ENCODE data around the gene SMIM35.

The SMIM35 gene
- total RNA-seq, result 2.8 reads per million, percentile 9 among the genes with 10 or more reads in this experiment

GRCh38 chr11:118086913-118087768, at the start of gene SMIM35:
TSS of gene SMIM35 (minus strand) at chr11:118086963. CDS start at chr11:118086757, 206 bp downstream.
- no peak for DNase-seq

DNA sequence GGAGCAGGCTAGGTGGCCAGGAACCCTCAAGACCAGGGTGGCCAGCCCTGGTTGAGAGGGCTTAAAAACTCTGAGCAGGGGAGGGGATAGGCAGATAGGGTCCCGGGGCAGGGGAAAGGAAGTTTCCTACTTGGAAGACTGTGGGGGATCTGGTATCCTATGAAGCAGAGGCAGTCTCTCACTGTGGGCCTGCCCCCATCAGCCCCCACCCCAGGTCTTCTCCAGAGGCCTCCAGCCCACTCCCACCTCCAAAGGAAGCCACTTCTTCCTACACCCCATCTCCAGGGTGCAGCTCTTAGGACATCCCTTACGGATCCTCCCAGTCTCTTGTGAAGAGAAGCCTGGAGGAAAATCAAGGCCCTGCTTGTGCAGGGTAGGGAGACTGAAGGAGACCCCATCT, 49.6 kb upstream of the SMIM35 start:
- no peak for DNase-seq

DNA sequence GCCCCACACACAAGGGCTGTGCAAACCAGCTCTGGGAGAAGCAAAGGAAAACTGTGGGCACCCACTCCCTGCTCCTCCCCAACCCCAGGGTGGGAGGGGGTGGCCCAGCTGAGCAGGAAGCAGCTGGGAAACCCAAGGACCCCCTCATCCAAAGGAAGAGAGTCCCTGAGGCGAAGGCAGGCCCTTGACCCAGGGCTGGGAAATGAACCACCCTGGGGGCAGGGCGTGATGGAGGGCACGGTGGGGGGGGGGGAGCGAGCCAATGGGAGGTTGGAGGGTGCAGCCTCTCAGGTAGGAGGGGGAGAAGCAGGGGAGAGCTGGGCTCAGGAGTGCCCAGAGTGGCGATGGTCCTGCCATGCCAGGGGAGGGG, 49.0 kb upstream of the SMIM35 start:
- DNase-seq, result no peak

DNA sequence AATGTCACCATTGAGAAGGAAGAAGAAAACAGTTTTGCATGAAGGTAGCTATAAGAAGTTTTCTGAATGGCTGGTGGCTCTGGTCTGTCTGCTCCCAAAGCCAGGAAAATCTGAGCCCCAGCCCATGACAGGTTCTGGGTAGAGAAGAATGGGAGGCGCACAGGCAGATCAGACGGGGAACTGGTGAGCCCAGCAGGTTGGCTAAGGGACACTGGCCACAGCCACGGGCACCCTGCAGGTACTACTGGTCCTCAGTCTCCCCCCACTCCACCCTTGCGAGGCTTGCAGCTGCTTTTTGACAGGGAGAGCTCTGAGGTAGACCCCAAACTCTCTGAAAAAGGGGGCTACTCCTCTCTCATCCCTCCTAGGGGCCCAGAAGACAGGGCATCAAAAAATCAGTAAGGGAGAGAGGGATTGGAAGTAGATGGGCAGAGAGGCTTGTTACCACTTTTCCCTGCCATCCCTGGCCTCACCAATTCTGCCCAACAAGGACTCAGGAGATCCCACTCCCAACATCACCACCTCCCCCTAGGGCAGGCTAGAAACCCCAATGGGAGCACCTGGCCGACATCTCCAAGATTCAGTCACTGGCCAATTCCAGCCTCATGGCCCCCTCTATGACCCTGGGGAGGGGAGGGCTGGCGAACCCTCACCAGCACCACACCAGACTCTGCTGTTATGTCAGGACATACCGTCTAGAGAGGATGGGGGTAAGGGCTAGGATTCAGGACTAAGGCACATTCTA, 48.5 kb upstream of the SMIM35 start:
- DNase-seq, result no peak

DNA sequence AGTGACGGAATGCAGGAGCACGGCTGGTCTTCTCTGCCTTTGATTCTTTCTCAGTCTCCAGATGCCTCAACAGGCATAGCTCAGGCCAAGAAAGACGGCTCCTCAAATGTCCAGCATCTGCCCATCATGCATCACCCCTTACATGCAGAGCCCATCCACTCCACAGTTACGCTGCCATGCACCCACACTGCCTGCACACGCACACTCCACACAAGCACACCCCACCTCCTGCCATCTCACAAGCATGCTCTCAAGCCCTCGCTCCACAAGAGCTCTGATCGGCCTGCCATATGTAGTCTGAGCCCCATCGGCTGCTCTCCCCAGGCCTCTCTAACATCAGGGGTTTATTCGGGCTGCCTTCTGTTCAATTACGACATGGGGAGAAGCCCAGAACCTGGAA, 47.1 kb upstream of the SMIM35 start:
- DNase-seq, result no peak

DNA sequence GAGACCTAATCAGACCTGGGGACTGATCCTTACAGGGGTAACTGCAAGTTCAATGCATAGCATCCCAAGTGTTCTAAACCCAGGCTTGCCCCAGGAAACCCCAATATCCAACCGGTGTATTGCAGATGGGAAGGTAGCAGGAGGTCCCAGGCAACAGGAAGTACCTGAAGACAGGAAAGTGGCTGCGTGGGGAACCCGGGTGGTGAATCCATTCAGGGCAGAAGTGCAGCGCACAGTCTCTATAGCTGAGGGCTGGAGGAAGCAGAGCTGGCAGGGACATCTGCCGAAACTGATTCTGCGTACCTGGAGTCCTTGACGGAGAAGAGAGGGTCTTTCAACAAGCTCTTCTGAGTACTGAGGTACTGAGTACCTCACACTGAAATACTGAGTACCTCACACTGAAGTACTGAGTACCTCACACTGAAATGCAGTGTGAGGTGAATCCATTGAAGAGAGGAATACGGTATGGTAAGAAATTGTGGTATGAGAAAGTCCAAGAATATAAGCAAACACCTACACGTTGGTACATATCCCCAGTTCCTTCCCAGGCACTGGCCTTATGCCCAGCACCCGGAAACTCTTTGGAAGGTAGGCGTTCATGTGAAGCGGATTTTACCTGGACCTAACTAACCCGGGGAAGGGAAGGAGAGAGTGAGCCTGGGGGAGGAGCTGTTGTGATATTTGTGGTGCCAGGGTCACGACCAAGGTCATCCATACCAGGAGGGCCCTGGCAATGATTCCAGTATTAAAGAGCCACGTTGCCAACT, 45.8 kb upstream of the SMIM35 start:
- DNase-seq, result no peak

GRCh38 chr11:118129471-118130172, 42.9 kb upstream of the SMIM35 start:
- no peak for DNase-seq

GRCh38 chr11:118128721-118129470, 42.1 kb upstream of the SMIM35 start:
- DNase-seq, result no peak

GRCh38 chr11:118128310-118128709, 41.5 kb upstream of the SMIM35 start:
- no peak for DNase-seq

DNA sequence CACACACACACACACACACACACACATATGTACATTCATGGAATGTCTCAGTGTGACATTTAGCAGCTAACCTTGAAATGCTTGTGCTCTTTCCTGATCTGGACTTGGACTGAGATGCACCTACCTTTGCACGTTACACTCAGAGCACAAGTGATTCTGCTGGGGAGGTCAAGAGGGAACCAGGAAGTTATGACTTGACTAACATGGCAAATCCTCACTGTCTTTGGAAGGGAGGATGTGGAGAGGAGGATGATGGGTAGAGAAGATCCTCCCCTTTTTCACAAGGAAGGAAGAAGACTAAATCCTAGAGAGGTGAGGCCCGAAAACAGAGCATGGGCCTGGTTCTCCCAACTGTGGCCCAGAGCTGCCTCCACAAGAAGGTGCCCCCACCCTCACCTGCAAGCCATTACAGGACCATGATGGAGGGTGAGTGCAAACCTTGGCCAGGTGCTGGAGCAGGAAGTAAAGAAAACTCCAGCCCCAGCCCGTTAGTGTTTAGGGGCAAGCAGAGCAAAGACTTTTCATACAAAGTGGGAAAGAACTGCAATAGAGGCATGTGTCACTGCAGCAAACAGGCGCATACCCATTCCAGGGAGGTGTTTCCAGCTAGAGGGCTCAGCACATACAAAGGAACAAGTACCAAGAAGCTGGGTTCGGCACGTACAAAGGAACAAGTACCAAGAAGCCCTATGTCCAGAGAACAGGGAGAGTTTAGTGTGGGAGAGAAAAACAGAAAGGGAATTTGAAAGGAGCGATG, 39.5 kb upstream of the SMIM35 start:
- DNase-seq, result no peak

GRCh38 chr11:118124929-118125535, 38.3 kb upstream of the SMIM35 start:
- no peak for DNase-seq

- DNase-seq, result no peak
Observed at GRCh38 chr11:118120793-118121192, 34.0 kb upstream of the SMIM35 start.

DNA sequence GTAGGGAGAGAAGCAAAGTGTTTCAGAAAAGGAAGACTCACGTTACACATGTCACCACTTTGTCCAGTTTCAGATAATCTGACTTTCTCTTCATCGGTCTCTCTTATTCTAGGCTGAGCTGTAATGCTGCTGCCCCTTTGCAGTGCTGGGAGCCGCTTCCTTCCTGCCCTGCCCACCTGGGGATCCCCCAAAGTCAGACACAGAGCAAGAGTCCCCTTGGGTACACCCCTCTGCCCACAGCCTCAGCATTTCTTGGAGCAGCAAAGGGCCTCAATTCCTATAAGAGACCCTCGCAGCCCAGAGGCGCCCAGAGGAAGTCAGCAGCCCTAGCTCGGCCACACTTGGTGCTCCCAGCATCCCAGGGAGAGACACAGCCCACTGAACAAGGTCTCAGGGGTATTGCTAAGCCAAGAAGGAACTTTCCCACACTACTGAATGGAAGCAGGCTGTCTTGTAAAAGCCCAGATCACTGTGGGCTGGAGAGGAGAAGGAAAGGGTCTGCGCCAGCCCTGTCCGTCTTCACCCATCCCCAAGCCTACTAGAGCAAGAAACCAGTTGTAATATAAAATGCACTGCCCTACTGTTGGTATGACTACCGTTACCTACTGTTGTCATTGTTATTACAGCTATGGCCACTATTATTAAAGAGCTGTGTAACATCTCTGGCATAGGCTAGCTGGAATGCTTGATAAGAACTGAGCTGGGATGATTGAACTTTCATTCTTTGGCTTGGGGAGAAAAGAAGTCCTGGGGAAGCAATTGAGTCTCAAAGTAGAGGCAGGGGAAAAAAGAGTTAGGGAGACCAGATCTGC, 31.2 kb upstream of the SMIM35 start:
- no peak for DNase-seq

DNA sequence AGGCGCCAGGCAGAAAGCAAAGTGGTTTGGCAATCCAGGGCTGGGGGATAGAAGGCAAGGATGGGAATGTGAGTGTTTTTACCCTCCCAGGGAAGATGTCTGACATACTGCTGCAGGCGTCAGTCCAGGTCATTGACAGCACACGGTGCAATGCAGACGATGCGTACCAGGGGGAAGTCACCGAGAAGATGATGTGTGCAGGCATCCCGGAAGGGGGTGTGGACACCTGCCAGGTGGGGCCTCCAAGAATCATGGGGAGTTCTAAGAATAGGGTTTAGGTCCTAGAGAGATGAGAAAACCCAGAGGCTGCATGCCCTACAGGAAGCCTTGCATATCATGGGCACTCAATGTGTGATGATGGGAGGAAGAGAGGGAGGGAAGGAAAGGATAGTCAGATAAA, 28.3 kb upstream of the SMIM35 start:
- no peak for DNase-seq

DNA sequence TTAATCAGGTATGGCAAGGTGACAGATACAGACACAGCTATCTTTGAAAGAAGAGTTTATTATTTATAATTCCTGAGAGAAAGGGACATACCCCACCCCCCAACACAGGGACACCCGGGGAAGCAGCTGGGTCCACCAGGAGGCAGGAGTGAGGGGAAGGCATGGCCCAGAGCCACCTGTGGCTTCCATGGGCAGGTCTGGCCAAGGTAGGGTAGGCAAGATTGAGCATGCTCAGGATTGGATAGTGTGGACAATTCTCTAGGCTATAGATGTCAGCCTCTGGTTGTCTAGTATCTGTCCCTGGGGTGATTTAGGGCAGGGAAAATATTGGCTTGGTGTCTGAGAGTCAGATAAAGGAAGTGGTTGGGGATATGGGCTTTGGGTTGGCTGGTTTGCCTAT, 27.5 kb upstream of the SMIM35 start:
- DNase-seq, result no peak

GRCh38 chr11:118112711-118113430, 26.1 kb upstream of the SMIM35 start:
- no peak for DNase-seq

DNA sequence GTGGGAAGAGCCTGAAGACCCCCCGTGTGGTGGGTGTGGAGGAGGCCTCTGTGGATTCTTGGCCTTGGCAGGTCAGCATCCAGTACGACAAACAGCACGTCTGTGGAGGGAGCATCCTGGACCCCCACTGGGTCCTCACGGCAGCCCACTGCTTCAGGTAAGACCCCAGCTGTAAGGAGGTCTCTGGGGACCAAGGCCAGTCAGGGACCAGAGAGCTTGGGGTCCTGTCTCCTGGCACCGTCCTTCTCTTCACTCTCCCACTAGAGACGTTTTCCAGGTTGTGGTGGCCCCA, 24.9 kb upstream of the SMIM35 start:
- no peak for DNase-seq

DNA sequence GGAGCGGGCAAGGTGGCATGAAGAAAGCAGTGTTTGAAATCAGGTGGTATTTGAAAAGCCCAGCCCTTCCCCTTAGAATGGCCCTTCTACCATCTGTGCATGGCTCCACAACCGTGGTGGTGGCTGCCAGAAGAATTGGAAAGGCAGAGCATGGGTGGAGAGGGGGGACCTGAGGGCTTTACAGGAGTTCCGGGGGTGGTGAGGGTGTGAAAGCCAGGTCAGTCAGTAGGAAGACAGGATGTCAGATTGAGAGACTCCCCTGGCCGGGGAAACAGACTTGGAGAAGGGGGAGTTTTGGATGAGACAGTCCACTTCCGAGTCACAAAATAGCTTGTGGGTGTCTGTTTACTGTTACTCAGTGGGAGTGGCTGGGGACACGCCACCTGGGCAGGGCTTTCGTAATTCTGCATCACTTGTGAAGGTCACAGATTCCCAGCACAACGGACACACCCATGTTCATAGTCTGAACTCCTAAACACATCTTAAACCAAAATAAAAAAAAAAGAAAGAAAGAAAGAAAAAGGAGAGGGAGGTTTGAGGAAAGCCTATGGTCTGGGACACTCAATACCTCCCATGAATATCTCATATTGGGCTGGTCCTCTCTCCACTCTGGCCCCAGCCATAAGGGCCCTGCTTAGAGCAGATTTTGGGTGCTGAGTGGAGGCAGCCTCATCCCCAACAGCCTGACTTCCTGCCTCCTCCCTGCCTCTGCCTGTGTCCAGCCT, 24.4 kb upstream of the SMIM35 start:
- no peak for DNase-seq

GRCh38 chr11:118109231-118109630, 22.5 kb upstream of the SMIM35 start:
- no peak for DNase-seq

Data from effector CD4-positive, alpha-beta T cell (primary cell).